ENCODE results near the gene EMC8. TPM values are rescaled to one million over a fixed set of nuclear protein-coding genes. Genes with fewer than 3 reads are reported as not detected.
"Not testable (repeated sequence)": the region's sequence is repeated elsewhere in the genome, so short reads cannot be mapped to it uniquely, and the experiment has no call there.

The EMC8 gene
- total RNA-seq, 2 donors from 2014 or later: 60.1 to 67.6 TPM

DNA sequence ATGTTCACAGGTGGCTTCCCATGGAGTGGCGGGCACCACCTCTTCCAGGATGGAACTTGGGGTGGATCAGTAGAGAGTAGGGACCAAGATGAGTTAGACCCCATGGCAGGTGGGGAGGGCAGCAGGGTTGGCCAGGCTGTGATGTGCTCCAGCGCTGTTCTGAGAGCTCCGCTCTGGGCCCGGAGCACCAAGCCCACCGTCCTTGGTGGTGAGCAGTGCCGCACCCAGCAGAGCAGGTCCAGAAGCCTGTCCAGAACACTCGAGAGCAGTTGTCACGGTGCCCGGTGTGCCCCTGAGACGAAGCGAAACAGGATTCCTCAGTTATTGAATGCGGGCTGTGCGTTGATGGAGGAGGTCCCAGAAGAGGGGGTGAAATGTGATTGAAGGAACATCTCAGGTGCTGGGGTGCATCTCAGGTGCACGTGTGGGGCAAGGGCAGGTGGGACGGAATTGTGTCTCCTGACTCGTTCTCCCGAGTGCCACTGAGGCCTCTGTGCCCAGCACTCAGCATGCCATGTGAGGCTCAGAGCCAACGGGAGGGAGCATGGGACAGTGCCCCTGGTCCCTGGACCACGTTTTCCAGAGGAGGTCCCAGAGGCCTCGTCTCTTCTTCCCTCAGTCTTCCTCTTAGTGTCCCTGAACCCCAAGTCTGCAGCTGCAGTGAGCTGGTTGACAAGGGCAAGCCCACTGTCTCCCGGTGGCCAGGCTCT is 39.7 kb upstream of the EMC8 start:
- no peak overlapping the region for H3K27ac Mint-ChIP-seq
- Histone ChIP-seq H3K27me3 (ENCODE audit: control insufficient read depth, insufficient read depth, low read length, poor library complexity, severe bottlenecking) (peaks cover 7% of the 10 kb centered on the region), H3K4me1 (ENCODE audit: control insufficient read depth, insufficient read depth, low read length) (no peaks in the 10 kb centered on the region), H3K27ac (ENCODE audit: low read depth, low read length) (no peak overlapping the region), H3K9ac (ENCODE audit: extremely low read depth, low read length, poor library complexity, severe bottlenecking) (no peak overlapping the region), H3K4me3 (ENCODE audit: low read length) (no peak overlapping the region), H3K36me3 (ENCODE audit: control insufficient read depth, insufficient read depth, low read length) (no peaks in the 10 kb centered on the region), H3K9me3 (ENCODE audit: control insufficient read depth, low read length) (no peaks in the 10 kb centered on the region)
- peaks cover 2% of the 10 kb centered on the region for H3K9me3 Mint-ChIP-seq
- no peaks in the 10 kb centered on the region for H3K36me3 Mint-ChIP-seq (ENCODE audit: low read depth)
- DNase-seq: no peak
- 92 to 93% methylated on average over 17 to 21 of the region's 21 CpGs for WGBS, 2 experiments (ENCODE audit: insufficient coverage in 1 of 2, insufficient read length in 1 of 2)
- H3K4me1 Mint-ChIP-seq: no peaks in the 10 kb centered on the region
- TF ChIP-seq, protein P1, sequence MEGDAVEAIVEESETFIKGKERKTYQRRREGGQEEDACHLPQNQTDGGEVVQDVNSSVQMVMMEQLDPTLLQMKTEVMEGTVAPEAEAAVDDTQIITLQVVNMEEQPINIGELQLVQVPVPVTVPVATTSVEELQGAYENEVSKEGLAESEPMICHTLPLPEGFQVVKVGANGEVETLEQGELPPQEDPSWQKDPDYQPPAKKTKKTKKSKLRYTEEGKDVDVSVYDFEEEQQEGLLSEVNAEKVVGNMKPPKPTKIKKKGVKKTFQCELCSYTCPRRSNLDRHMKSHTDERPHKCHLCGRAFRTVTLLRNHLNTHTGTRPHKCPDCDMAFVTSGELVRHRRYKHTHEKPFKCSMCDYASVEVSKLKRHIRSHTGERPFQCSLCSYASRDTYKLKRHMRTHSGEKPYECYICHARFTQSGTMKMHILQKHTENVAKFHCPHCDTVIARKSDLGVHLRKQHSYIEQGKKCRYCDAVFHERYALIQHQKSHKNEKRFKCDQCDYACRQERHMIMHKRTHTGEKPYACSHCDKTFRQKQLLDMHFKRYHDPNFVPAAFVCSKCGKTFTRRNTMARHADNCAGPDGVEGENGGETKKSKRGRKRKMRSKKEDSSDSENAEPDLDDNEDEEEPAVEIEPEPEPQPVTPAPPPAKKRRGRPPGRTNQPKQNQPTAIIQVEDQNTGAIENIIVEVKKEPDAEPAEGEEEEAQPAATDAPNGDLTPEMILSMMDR (conservative IDR thresholded peaks at IDR 0.05): no peak
- H3K27me3 Mint-ChIP-seq (ENCODE audit: insufficient read depth): peaks cover 2% of the 10 kb centered on the region
- no peak overlapping the region for H3K4me3 Mint-ChIP-seq

DNA sequence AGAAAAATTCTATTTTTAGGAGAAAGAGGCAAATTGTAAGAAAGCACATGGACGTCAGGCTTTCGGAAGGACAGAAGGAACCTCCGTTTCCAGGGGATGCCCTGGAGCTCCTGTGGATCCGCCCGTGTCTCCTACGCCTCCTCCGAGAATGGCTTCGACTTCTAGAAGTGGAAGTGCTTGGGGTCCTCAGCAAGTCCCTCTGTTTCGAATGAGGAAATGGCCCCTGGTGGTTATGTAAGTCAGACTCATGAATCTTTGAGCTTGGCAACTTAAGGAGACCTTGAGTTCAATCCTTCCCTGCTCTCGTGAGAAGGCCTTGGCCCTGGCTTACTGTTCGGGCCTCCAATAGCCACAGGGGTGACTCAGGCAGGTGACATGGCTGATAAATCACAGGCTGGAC is 39.0 kb upstream of the EMC8 start:
- Histone ChIP-seq H3K27me3 (ENCODE audit: control insufficient read depth, insufficient read depth, low read length, poor library complexity, severe bottlenecking) (peaks cover 7% of the 10 kb centered on the region), H3K4me3 (ENCODE audit: low read length) (no peak overlapping the region), H3K4me1 (ENCODE audit: control insufficient read depth, insufficient read depth, low read length) (no peaks in the 10 kb centered on the region), H3K9me3 (ENCODE audit: control insufficient read depth, low read length) (no peaks in the 10 kb centered on the region), H3K36me3 (ENCODE audit: control insufficient read depth, insufficient read depth, low read length) (no peaks in the 10 kb centered on the region), H3K9ac (ENCODE audit: extremely low read depth, low read length, poor library complexity, severe bottlenecking) (no peak overlapping the region), H3K27ac (ENCODE audit: low read depth, low read length) (no peak overlapping the region)
- no peaks in the 10 kb centered on the region for H3K4me1 Mint-ChIP-seq
- H3K27me3 Mint-ChIP-seq (ENCODE audit: insufficient read depth): peaks cover 2% of the 10 kb centered on the region
- TF ChIP-seq, protein P1 (conservative IDR thresholded peaks at IDR 0.05): no peak
- no peak overlapping the region for H3K4me3 Mint-ChIP-seq
- DNase-seq: no peak
- peaks cover 7% of the 10 kb centered on the region for H3K9me3 Mint-ChIP-seq
- WGBS, 2 experiments (ENCODE audit: insufficient coverage in 1 of 2, insufficient read length in 1 of 2): 90 to 92% methylated on average over 11 of the region's 11 CpGs
- no peak overlapping the region for H3K27ac Mint-ChIP-seq
- no peaks in the 10 kb centered on the region for H3K36me3 Mint-ChIP-seq (ENCODE audit: low read depth)

DNA sequence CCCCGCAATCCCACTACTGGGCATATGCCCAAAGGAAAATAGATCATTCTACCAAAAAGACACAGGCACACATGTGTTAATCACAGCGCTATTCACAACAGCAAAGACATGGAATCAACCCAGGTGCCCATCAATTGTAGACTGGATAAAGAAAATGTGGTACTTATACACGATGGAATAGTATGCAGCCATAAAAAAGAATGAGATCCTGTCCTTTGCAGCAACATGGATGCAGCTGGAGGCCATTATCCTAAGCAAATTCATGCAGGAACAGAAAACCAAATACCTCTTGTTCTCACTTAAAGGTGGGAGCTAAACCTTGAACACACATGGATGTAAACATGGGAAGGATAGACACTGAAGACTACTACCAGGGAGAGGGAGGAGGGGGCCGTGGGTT is 38.3 kb upstream of the EMC8 start:
- not testable (repeated sequence) for H3K36me3 Mint-ChIP-seq (ENCODE audit: low read depth); H3K27me3 ChIP-seq (ENCODE audit: control insufficient read depth, insufficient read depth, low read length, poor library complexity, severe bottlenecking); DNase-seq; H3K27ac Mint-ChIP-seq; H3K4me1 Mint-ChIP-seq; H3K36me3 ChIP-seq (ENCODE audit: control insufficient read depth, insufficient read depth, low read length); H3K4me1 ChIP-seq (ENCODE audit: control insufficient read depth, insufficient read depth, low read length); H3K9ac ChIP-seq (ENCODE audit: extremely low read depth, low read length, poor library complexity, severe bottlenecking); H3K9me3 ChIP-seq (ENCODE audit: control insufficient read depth, low read length); H3K4me3 Mint-ChIP-seq; H3K4me3 ChIP-seq (ENCODE audit: low read length); H3K27me3 Mint-ChIP-seq (ENCODE audit: insufficient read depth); H3K27ac ChIP-seq (ENCODE audit: low read depth, low read length)
- WGBS, 2 experiments (ENCODE audit: insufficient coverage in 1 of 2, insufficient read length in 1 of 2): 87 to 97% methylated on average over 3 to 4 of the region's 4 CpGs
- H3K9me3 Mint-ChIP-seq: peaks cover 14% of the 10 kb centered on the region

Data from endodermal cell (in vitro differentiated cells).